Measurements from ENCODE around the gene TBC1D4.

TBC1D4 gene

DNA sequence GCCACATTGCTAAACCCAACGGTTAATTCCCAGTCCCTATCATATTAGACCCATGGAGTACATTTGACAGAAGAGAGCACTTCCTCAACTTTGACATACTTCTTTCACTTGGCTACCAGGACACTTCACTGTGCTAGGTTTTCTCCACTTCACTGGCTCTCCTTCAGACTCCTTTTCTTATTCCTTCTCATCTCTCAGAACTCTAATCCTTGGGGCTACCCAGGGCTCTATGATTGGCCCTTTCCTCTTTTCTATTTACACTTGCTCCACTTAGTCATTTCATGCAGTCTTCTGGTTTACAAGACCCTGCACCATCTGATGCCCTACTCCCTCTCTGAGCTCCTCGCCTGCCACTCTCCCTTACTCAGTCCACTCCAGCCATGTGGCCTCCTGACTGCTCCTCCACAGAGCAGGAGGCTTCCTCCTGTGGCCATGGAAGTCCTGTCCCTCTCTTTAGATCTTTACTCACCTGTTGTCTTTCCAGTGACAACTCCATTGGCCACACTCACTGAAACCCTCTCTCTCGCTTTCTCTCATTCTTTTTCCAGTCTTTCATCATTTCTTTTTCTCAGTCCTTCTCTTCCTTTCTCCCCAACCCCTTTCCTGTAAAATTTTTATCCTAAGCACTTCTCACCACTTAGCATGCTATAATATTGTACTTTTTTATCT, 90.4 kb downstream of the TBC1D4 start:
- no peaks in the 10 kb centered on the region for H3K9me3 ChIP-seq (ENCODE audit: insufficient read depth, low read depth, low read length)
- no peak overlapping the region for H4K91ac ChIP-seq (ENCODE audit: low read depth, low read length)
- H3K4ac ChIP-seq (ENCODE audit: low read depth, low read length) = no peak overlapping the region
- H3K9ac ChIP-seq (ENCODE audit: low read length) = no peak overlapping the region
- no peaks in the 10 kb centered on the region for H3K79me2 ChIP-seq (ENCODE audit: control insufficient read depth, insufficient read depth, low read length, poor library complexity)
- H2AFZ ChIP-seq (ENCODE audit: insufficient read depth, low read length, poor library complexity) = no peak overlapping the region
- no peak overlapping the region for H2BK12ac ChIP-seq (ENCODE audit: low read length)
- no peak overlapping the region for H3K18ac ChIP-seq (ENCODE audit: low read length)
- DNase-seq = no peak
- no peak overlapping the region for H2BK120ac ChIP-seq (ENCODE audit: insufficient read depth, low read length, poor library complexity)
- H2AK5ac ChIP-seq (ENCODE audit: low read length) = no peak overlapping the region
- H3K4me2 ChIP-seq (ENCODE audit: low read length) = no peak overlapping the region
- H3K27me3 ChIP-seq (ENCODE audit: insufficient read depth, low read length) = no peaks in the 10 kb centered on the region
- no peaks in the 10 kb centered on the region for H3K79me1 ChIP-seq (ENCODE audit: low read length)
- H4K8ac ChIP-seq (ENCODE audit: low read depth, low read length) = no peak overlapping the region
- H3K14ac ChIP-seq (ENCODE audit: low read length) = no peak overlapping the region
- no peak overlapping the region for H2BK5ac ChIP-seq (ENCODE audit: low read depth, low read length, poor library complexity)
- WGBS (ENCODE audit: extremely low coverage, insufficient coverage, insufficient read length) = no CpG with 5 or more reads among the region's 3 CpGs
- no peak overlapping the region for H3K4me3 ChIP-seq (ENCODE audit: low read depth, low read length)
- no peak overlapping the region for H4K12ac ChIP-seq (ENCODE audit: low read depth, low read length)
- H3K4me1 ChIP-seq (ENCODE audit: control insufficient read depth in 1 of 2, insufficient read depth in 2 of 2, low read length in 2 of 2) = no peaks in the 10 kb centered on the region
- H3K36me3 ChIP-seq (ENCODE audit: control insufficient read depth in 1 of 2, insufficient read depth in 2 of 2, low read length in 2 of 2) = no peaks in the 10 kb centered on the region
- no peak overlapping the region for H3K23ac ChIP-seq (ENCODE audit: low read length)
- no peak overlapping the region for H3K27ac ChIP-seq (ENCODE audit: low read depth, low read length)

DNA sequence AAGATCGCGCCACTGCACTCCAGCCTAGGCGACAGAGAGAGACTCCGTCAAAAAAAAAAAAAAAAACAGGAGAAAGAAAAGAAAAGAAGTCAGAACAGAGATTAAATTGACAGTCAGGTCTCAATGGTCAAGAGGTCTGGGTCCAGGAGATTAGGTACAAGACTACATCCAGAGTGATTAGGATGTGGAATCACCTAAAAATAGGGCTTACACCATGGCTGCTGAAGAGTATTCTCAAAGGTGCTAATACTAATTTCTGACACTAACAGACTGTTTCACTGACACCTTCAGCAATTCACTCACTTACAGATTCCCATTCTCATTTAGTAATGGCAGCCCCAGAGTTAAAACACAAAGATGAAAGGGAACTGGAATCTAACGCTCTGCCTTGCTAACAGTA, 91.7 kb downstream of the TBC1D4 start:
- Histone ChIP-seq H4K12ac (ENCODE audit: low read depth, low read length) (no peak overlapping the region), H3K27ac (ENCODE audit: low read depth, low read length) (no peak overlapping the region), H3K23ac (ENCODE audit: low read length) (no peak overlapping the region), H3K79me1 (ENCODE audit: low read length) (no peaks in the 10 kb centered on the region), H3K18ac (ENCODE audit: low read length) (no peak overlapping the region), H2BK12ac (ENCODE audit: low read length) (no peak overlapping the region), H3K14ac (ENCODE audit: low read length) (no peak overlapping the region), H3K79me2 (ENCODE audit: control insufficient read depth, insufficient read depth, low read length, poor library complexity) (no peaks in the 10 kb centered on the region), H3K36me3 (ENCODE audit: control insufficient read depth in 1 of 2, insufficient read depth in 2 of 2, low read length in 2 of 2) (no peaks in the 10 kb centered on the region), H3K9ac (ENCODE audit: low read length) (no peak overlapping the region), H4K8ac (ENCODE audit: low read depth, low read length) (no peak overlapping the region), H3K4me3 (ENCODE audit: low read depth, low read length) (no peak overlapping the region), H3K27me3 (ENCODE audit: insufficient read depth, low read length) (no peaks in the 10 kb centered on the region), H3K4me1 (ENCODE audit: control insufficient read depth in 1 of 2, insufficient read depth in 2 of 2, low read length in 2 of 2) (no peaks in the 10 kb centered on the region), H3K4me2 (ENCODE audit: low read length) (no peak overlapping the region), H2AFZ (ENCODE audit: insufficient read depth, low read length, poor library complexity) (no peak overlapping the region), H3K4ac (ENCODE audit: low read depth, low read length) (no peak overlapping the region), H2BK5ac (ENCODE audit: low read depth, low read length, poor library complexity) (no peak overlapping the region), H3K9me3 (ENCODE audit: insufficient read depth, low read depth, low read length) (no peaks in the 10 kb centered on the region), H2AK5ac (ENCODE audit: low read length) (no peak overlapping the region), H2BK120ac (ENCODE audit: insufficient read depth, low read length, poor library complexity) (no peak overlapping the region), H4K91ac (ENCODE audit: low read depth, low read length) (no peak overlapping the region)
- DNase-seq = no peak
- whole genome bisulfite sequencing (ENCODE audit: extremely low coverage, insufficient coverage, insufficient read length) = no CpG with 5 or more reads among the region's 5 CpGs

DNA sequence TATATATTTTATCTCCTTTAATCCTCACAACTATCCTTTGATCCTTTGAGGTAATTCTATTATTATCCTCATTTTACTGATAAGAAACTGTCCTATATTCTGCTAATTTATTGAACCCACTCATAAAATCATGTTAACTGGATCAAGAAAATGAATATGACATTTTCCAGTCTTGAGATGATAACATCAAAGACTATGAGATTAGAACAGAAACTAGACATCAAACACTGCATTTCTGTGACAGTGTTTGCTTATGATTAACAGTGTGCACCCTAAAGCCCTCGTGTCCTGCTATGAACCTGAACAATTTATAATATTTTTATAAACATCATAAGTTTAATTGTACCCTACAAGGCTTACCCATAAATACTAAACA, 96.3 kb downstream of the TBC1D4 start:
- Histone ChIP-seq H3K18ac (ENCODE audit: low read length) (no peak overlapping the region), H2BK12ac (ENCODE audit: low read length) (no peak overlapping the region), H3K4me1 (ENCODE audit: control insufficient read depth in 1 of 2, insufficient read depth in 2 of 2, low read length in 2 of 2) (no peaks in the 10 kb centered on the region), H3K23ac (ENCODE audit: low read length) (no peak overlapping the region), H3K9ac (ENCODE audit: low read length) (no peak overlapping the region), H3K79me2 (ENCODE audit: control insufficient read depth, insufficient read depth, low read length, poor library complexity) (no peaks in the 10 kb centered on the region), H3K4me2 (ENCODE audit: low read length) (no peak overlapping the region), H3K27me3 (ENCODE audit: insufficient read depth, low read length) (no peaks in the 10 kb centered on the region), H4K91ac (ENCODE audit: low read depth, low read length) (no peak overlapping the region), H3K36me3 (ENCODE audit: control insufficient read depth in 1 of 2, insufficient read depth in 2 of 2, low read length in 2 of 2) (no peaks in the 10 kb centered on the region), H2AK5ac (ENCODE audit: low read length) (no peak overlapping the region), H4K12ac (ENCODE audit: low read depth, low read length) (no peak overlapping the region), H3K14ac (ENCODE audit: low read length) (no peak overlapping the region), H3K9me3 (ENCODE audit: insufficient read depth, low read depth, low read length) (no peaks in the 10 kb centered on the region), H3K4me3 (ENCODE audit: low read depth, low read length) (no peak overlapping the region), H2BK5ac (ENCODE audit: low read depth, low read length, poor library complexity) (no peak overlapping the region), H2BK120ac (ENCODE audit: insufficient read depth, low read length, poor library complexity) (no peak overlapping the region), H3K27ac (ENCODE audit: low read depth, low read length) (no peak overlapping the region), H4K8ac (ENCODE audit: low read depth, low read length) (no peak overlapping the region), H3K4ac (ENCODE audit: low read depth, low read length) (no peak overlapping the region), H3K79me1 (ENCODE audit: low read length) (no peaks in the 10 kb centered on the region), H2AFZ (ENCODE audit: insufficient read depth, low read length, poor library complexity) (no peak overlapping the region)
- DNase-seq = no peak
- WGBS (ENCODE audit: extremely low coverage, insufficient coverage, insufficient read length) = no CpG with 5 or more reads among the region's 1 CpG

DNA sequence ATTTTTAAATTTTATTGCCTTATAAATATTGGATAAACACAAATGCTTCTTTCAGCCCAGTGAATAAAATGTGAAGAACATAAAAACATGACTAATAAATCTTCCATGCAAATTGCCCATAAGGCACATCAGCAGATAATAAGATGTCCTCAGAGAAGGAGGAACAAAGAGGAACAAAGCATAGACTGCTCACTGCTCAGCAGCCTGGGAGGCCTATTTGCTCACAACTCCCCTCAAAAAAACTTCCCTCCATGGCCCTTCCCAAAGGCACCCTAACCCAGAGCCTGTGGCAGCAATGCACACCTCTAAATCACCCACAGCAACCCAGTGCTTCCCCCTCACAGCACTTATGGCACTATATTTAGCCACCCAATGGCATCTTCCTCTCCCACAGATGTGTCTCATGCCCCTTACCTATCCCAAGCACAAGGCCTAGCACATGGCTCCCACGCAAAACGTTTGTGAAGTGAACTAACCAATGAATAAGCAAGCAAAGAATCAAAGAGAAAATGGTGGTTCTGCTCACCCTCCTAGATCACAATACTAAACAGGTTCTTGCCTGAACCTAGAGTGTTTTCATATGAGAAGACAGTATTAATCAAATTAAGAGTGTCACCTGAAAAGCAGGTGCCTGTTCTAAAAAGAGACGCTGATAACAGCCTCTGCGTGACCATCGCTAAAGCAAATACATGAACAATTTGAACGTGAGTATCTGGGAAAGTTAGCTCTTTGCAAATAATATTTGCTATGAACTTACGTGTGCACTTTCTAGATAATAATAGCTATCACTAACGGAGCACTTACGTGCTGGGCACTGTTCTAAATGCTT, 96.9 kb downstream of the TBC1D4 start:
- DNase-seq = no peak
- H4K8ac ChIP-seq (ENCODE audit: low read depth, low read length) = no peak overlapping the region
- H3K9ac ChIP-seq (ENCODE audit: low read length) = no peak overlapping the region
- H2BK5ac ChIP-seq (ENCODE audit: low read depth, low read length, poor library complexity) = no peak overlapping the region
- no peak overlapping the region for H3K23ac ChIP-seq (ENCODE audit: low read length)
- H3K4ac ChIP-seq (ENCODE audit: low read depth, low read length) = no peak overlapping the region
- no peak overlapping the region for H3K27ac ChIP-seq (ENCODE audit: low read depth, low read length)
- H4K91ac ChIP-seq (ENCODE audit: low read depth, low read length) = no peak overlapping the region
- no peak overlapping the region for H3K14ac ChIP-seq (ENCODE audit: low read length)
- H2BK12ac ChIP-seq (ENCODE audit: low read length) = no peak overlapping the region
- H3K9me3 ChIP-seq (ENCODE audit: insufficient read depth, low read depth, low read length) = no peaks in the 10 kb centered on the region
- H2AFZ ChIP-seq (ENCODE audit: insufficient read depth, low read length, poor library complexity) = no peak overlapping the region
- no peak overlapping the region for H3K18ac ChIP-seq (ENCODE audit: low read length)
- WGBS (ENCODE audit: extremely low coverage, insufficient coverage, insufficient read length) = no CpG with 5 or more reads among the region's 9 CpGs
- no peaks in the 10 kb centered on the region for H3K79me2 ChIP-seq (ENCODE audit: control insufficient read depth, insufficient read depth, low read length, poor library complexity)
- H3K4me1 ChIP-seq (ENCODE audit: control insufficient read depth in 1 of 2, insufficient read depth in 2 of 2, low read length in 2 of 2) = no peaks in the 10 kb centered on the region
- no peak overlapping the region for H4K12ac ChIP-seq (ENCODE audit: low read depth, low read length)
- H3K36me3 ChIP-seq (ENCODE audit: control insufficient read depth in 1 of 2, insufficient read depth in 2 of 2, low read length in 2 of 2) = no peaks in the 10 kb centered on the region
- no peaks in the 10 kb centered on the region for H3K27me3 ChIP-seq (ENCODE audit: insufficient read depth, low read length)
- no peak overlapping the region for H3K4me2 ChIP-seq (ENCODE audit: low read length)
- no peak overlapping the region for H2BK120ac ChIP-seq (ENCODE audit: insufficient read depth, low read length, poor library complexity)
- no peak overlapping the region for H3K4me3 ChIP-seq (ENCODE audit: low read depth, low read length)
- no peaks in the 10 kb centered on the region for H3K79me1 ChIP-seq (ENCODE audit: low read length)
- H2AK5ac ChIP-seq (ENCODE audit: low read length) = no peak overlapping the region
